Amniotic epithelial cell (primary cell): ENCODE results near the gene RYR2.

Experiments
- DNase-seq: peaks from one replicate; pipeline ENCODE4 v3.0.0-alpha.2; 2010; ENCODE audit warnings: low read depth

The RYR2 gene

DNA sequence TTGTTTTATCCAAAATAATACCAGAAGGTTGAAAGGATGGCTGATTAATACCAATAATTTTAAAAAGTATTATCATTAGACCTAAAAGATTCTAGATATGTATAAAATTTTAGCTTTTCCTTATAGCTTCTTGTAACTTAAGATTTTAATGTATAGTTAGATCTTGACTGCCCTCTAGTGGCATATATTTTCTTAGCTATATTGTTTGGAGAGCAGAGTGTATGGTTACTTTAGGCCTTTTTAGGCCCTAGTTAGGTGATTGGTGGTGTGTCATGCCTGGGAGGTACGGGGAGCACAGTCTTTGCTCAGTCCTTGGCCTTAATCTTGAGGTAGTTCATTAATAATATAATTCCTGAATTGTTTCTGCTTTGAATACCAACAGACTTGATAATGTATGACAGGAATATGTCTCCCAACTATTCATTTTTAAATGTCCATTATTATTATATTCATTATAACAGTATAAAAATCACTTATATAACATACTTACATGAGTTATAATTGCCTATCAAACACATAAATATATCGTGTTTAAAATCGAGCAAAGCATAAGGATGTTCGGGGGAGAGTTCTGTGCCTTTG is 520.3 kb downstream of the RYR2 start:
- peak; percentile 64 for DNase-seq

DNA sequence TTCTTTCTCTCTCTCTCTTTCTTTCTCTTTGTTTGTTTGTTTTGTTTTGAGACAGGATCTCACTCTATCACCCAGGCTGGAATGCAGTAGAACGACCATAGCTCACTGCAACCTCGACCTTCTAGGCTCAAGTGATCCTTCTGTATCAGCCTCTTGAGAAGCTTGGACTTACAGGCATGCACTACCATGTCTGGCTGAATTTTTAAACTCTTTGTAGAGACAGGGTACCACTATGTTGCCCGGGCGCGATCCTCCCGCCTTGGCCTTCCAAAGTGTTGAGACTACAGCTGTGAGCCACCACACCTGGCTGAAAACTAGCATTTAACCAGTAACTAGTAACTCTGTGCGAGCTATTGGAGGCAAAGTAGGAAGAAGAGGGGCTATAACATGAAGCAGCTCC is 523.3 kb downstream of the RYR2 start:
- DNase-seq: no peak

- DNase-seq: no peak
Measured at GRCh38 chr1:237566581-237566980, 524.6 kb downstream of the RYR2 start.

DNA sequence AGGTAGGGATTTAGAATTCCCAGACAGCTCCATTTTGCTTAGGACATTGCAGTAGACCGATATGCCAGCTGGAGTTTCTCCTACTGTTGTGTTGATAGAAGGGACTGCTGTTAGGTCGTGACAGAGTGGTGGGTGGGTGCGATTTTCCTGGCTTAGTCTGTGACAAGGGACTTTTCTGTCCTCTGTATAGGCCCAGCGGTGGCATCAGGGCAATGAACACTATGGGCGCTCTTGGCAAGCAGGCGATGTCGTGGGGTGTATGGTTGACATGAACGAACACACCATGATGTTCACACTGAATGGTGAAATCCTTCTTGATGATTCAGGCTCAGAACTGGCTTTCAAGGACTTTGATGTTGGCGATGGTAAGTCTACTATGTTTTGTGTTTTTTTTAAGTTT is 527.0 kb downstream of the RYR2 start:
- DNase-seq: no peak

DNA sequence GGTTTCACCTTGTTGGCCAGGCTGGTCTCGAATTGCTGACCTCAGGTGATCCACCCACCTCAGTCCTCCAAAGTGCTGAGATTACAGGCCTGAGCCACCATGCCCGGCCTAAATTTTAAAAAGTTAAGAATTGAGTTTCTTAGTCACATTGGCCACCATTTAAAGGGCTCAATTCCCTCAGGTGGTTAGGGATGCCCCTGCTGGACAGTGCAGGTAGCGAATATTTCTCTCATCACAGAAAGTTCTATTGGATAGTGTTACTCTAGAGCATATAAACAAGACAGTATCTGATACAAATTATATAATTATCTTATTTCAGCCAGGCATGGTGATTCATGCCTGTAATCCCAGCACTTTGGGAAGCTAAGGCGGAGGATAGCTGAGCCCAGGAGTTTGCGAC is 528.5 kb downstream of the RYR2 start:
- no peak for DNase-seq

GRCh38 chr1:237574536-237574935 is 532.6 kb downstream of the RYR2 start:
- DNase-seq: no peak

DNA sequence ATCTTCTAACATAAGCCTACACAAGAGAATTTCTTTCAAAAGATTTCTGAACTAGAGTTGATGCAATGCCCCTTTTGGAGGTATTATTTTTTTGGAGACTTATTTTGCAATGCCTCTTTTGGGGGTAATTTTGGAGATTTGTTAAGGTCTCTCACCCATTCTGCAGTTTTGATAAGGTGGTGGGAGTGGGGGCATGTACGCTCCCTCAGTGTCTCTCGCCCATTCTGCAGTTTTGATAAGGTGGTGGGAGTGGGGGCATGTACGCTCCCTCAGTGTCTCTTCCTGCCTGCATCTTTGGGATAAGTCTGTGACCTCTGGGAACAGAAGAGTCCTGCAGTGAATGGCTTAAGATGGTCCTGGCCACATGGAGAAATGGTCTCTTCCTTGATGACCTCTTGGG is 536.6 kb downstream of the RYR2 start:
- DNase-seq: no peak

GRCh38 chr1:237580726-237581125 is 538.7 kb downstream of the RYR2 start:
- DNase-seq: no peak

GRCh38 chr1:237583270-237583669 is 541.3 kb downstream of the RYR2 start:
- no peak for DNase-seq

- DNase-seq: no peak
Measured at GRCh38 chr1:237583756-237584155, 541.8 kb downstream of the RYR2 start.

DNA sequence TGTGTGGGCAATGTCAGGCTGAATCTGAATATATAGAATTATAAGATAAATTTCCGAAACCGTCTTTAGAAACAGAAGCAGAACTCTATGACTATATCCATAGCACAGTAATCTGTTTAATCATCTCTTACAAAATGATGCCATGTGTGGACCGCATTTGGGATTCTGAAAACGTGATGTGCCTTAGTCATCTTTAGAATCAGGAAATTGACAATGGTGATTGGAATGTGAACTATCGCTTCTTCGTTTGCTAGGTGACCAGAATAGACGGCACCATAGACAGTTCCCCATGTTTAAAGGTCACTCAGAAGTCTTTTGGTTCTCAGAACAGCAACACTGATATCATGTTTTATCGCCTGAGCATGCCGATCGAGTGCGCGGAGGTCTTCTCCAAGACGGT is 548.4 kb downstream of the RYR2 start:
- DNase-seq: no peak

GRCh38 chr1:237591353-237591752 is 549.4 kb downstream of the RYR2 start:
- no peak for DNase-seq

DNA sequence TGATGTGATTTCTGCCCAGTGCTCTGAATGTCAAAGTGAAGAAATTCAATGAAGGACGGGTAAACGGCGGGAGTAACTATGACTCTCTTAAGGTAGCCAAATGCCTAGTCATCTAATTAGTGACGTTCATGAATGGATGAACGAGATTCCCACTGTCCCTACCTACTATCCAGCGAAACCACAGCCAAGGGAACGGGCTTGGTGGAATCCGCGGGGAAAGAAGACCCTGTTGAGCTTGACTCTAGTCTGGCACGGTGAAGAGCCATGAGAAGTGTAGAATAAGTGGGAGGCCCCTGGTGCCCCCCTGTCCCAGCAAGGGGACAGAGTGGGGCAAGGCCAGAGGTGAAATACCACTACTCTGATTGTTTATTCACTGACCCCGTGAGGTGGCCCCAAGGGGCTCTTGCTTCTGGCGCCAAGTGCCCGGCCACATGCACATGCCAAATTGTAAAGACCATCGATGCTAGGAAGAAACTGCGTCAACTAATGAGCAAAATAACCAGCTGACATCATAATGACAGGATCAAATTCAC is 561.1 kb downstream of the RYR2 start:
- peak; percentile 54 for DNase-seq

- no peak for DNase-seq
Measured at GRCh38 chr1:237608433-237608832, 566.4 kb downstream of the RYR2 start.

- DNase-seq: no peak
Measured at GRCh38 chr1:237610157-237610556, 568.2 kb downstream of the RYR2 start.

DNA sequence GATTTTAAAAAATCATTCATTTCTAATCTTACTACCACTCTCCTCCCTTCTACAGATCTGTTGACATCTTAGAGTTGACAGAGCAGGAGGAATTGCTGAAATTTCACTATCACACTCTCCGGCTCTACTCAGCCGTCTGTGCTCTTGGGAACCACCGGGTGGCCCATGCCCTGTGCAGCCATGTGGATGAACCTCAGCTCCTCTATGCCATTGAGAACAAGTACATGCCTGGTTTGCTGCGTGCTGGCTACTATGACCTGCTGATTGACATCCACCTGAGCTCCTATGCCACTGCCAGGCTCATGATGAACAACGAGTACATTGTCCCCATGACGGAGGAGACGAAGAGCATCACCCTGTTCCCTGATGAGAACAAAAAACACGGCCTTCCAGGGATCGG is 572.0 kb downstream of the RYR2 start:
- DNase-seq: no peak

- no peak for DNase-seq
Measured at GRCh38 chr1:237619553-237619952, 577.6 kb downstream of the RYR2 start.

DNA sequence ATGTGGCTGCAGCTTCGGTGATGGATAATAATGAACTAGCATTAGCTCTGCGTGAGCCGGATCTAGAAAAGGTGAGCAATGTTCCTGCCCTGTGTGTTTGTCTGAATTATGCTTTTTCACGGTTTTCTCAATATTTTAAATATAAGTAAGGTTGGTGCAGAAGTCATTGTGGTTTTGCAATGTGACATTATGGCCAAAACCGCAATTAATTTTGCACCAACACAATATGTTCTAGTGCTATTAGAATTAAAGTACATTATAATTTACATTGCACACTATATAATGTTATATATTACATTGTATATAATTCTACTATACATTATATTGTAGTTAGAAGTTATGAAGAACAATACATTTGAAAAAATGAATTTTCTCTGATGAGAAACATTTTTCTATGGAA is 592.9 kb downstream of the RYR2 start:
- no peak for DNase-seq

DNA sequence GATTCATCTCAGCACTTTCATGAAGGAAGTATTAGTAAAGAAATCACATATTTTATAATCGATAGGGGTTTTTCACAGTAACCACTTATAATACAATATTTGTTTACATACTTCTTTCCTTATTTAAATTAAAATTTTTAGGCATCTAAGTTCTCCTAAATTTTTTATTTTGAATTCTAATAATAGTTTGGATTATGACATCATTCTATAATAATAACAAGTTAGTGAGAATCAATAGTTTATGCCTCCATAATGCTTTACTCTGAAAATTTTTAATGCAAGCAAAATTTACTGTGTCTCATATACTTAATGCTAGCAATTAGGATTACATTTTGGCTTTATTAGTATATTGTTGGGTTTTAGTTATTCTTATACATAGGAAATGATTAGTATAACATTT is 596.6 kb downstream of the RYR2 start:
- no peak for DNase-seq

- no peak for DNase-seq
Measured at GRCh38 chr1:237640011-237640671, 598.2 kb downstream of the RYR2 start.

DNA sequence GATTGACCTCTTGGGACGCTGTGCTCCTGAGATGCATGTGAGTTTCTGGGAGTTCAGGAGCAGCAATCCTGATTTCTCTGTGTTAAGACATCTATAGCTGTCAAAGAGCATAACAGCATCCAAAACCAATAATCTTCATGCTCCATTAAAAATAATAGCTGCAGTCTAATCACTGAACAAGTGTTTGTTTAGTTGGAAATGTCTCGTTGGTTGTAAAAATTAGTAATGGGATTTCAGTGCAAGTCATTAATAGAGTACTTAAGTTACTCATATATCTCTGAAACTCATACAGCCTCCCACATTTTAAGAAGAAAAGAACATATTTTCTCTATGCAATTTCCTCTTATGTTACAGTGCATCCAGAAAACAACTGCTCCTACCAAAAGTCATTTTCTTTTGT is 599.0 kb downstream of the RYR2 start:
- no peak for DNase-seq

DNA sequence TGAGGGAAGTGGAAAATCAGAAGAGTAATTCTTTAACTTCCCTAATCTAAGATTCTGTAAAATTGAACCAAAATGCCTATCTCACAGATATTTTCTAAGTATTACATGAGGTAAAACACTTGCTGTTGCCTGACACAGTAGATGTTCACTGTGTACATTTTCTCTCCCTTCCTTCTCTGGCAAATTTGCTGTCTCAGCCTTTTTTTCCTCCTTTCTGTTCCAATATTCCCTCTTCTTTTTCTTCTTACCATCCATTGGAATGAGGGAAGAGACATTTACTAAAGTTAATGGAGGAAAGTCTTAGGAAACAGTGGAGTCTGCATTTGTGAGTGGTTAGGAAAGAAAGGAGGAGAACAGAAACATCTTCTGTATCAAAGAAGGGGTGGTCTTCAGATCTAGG is 608.8 kb downstream of the RYR2 start:
- no peak for DNase-seq

GRCh38 chr1:237655778-237656177 is 613.8 kb downstream of the RYR2 start:
- no peak for DNase-seq

- no peak for DNase-seq
Measured at GRCh38 chr1:237664348-237664747, 622.4 kb downstream of the RYR2 start.
